Left lung (tissue), 10 donors: ENCODE data around the gene VDAC1. TPM values are rescaled to one million over a fixed set of nuclear protein-coding genes. Genes with fewer than 3 reads are reported as not detected.

Source experiments
- ATAC-seq: fragments of 200-7000 bp; cut with Tn5 transposase; one replicate; pipeline ENCODE4 v1.9.1; 2020; ENCODE audit warnings: moderate library complexity
- DNase-seq, 4 donors: peaks; one replicate each; pipeline ENCODE4 v3.0.0-alpha.2; 2013 to 2020
- H3K27ac ChIP-seq, 2 donors: fragments of 200-600 bp; sonication (generic) in 1 of 2; one replicate each; pipeline versions ENCODE4 v1.5.0 to v1.8.0; 2020 to 2021
- H3K27me3 ChIP-seq, 2 donors: fragments of 200-600 bp; sonication (generic) in 1 of 2; one replicate each; pipeline versions ENCODE4 v1.5.0 to v1.8.0; 2020 to 2021
- H3K36me3 ChIP-seq, 2 donors: fragments of 200-600 bp; sonication (generic) in 1 of 2; one replicate each; pipeline versions ENCODE4 v1.5.0 to v1.8.0; 2020 to 2021
- H3K4me1 ChIP-seq, 2 donors: fragments of 200-600 bp; one replicate each; pipeline ENCODE4 v1.8.0; 2021
- H3K4me3 ChIP-seq, 2 donors: fragments of 200-600 bp; sonication (generic) in 1 of 2; one replicate each; pipeline versions ENCODE4 v1.5.0 to v1.8.0; 2020 to 2021; ENCODE audit warnings: mild to moderate bottlenecking in 1 of 2
- H3K9me3 ChIP-seq, 2 donors: fragments of 200-600 bp; sonication (generic) in 1 of 2; one replicate each; pipeline versions ENCODE4 v1.5.0 to v1.8.0; 2020 to 2021
- CTCF ChIP-seq, 2 donors: fragments of 200-600 bp; sonication (generic) in 1 of 2; IDR thresholded peaks; one replicate each; pipeline versions ENCODE4 v1.5.0 to v1.8.0; 2021; ENCODE audit warnings: antibody characterized with exemption in 2 of 2
- intact Hi-C, 2 donors: fragments of 100-400 bp; cut with DNase I; formaldehyde crosslinking; loops; one replicate each; pipeline versions ENCODE4 v1.11.2 to v1.14.2; 2022
- polyA plus RNA-seq, 6 donors: library from polyadenylated mRNA; unstranded; fragments of 120-200 nt; gene quantifications; one replicate each; pipeline ENCODE4 v1.2.1, GENCODE V29; 2013; ENCODE audit not compliant: insufficient read length in 6 of 6
- total RNA-seq, 2 donors: library from RNA; stranded (reverse); fragmentation: NEBNext Ultra II Directional; extraction: Animal tissue kit (Norgen Biotek cat#: 25700); gene quantifications; one replicate each; pipeline ENCODE4 v1.2.1, GENCODE V29; 2021
- donor health status: DM: no; HTN: yes; CAD: no.
- donor health status: DM: no; HTN: no; CAD: no.

The VDAC1 gene
- total and polyA plus RNA-seq, 8 donors: 118 to 186 (median 133) TPM

GRCh38 chr5:133974142-133974541 lies 30.6 kb downstream of the VDAC1 start:
- Histone ChIP-seq H3K36me3 (peaks cover 0 to 82% of the 10 kb centered on the region in 2 donors), H3K4me3 (no peak overlapping the region), H3K4me1 (peaks cover 6 to 9% of the 10 kb centered on the region in 2 donors), H3K9me3 (no peaks in the 10 kb centered on the region), H3K27me3 (no peaks in the 10 kb centered on the region), H3K27ac (no peak overlapping the region)
- ATAC-seq: no peak
- no peak for TF ChIP-seq CTCF (IDR thresholded peaks at IDR 0.05)
- DNase-seq: no peak
- intact Hi-C loops: no loop called here

GRCh38 chr5:133970325-133970909 lies 34.4 kb downstream of the VDAC1 start:
- Histone ChIP-seq H3K4me3 (no peak overlapping the region), H3K27ac (no peak overlapping the region), H3K27me3 (no peaks in the 10 kb centered on the region), H3K9me3 (no peaks in the 10 kb centered on the region), H3K4me1 (peaks cover 12 to 28% of the 10 kb centered on the region in 2 donors), H3K36me3 (peaks cover 0 to 46% of the 10 kb centered on the region in 2 donors)
- ATAC-seq (no peak), DNase-seq (no peak)
- no peak for TF ChIP-seq CTCF (IDR thresholded peaks at IDR 0.05)
- intact Hi-C loops: no loop called here

- Histone ChIP-seq H3K4me3 (peak overlapping the region in 1 of 2 donors; percentile 81), H3K4me1 (peaks cover 12 to 28% of the 10 kb centered on the region in 2 donors), H3K27me3 (no peaks in the 10 kb centered on the region), H3K9me3 (no peaks in the 10 kb centered on the region), H3K36me3 (peaks cover 0 to 40% of the 10 kb centered on the region in 2 donors), H3K27ac (peak overlapping the region in 1 of 2 donors; percentile 87)
- TF ChIP-seq CTCF (IDR thresholded peaks at IDR 0.05): no peak
- DNase-seq: no peak
- ATAC-seq: no peak
- intact Hi-C loops: no loop called here
Measured at GRCh38 chr5:133969654-133970324, 35.0 kb downstream of the VDAC1 start.

GRCh38 chr5:133968204-133968980 lies 36.4 kb downstream of the VDAC1 start, which contains the start of gene C5orf15:
Gene C5orf15, minus strand, starts transcription at chr5:133968625. Its CDS starts 41 bp downstream, at chr5:133968584.
- Histone ChIP-seq H3K9me3 (no peaks in the 10 kb centered on the region), H3K27ac (peak within 1 kb of the TSS; percentile 76 to 87)
- intact Hi-C loops: no loop called here

More at GRCh38 chr5:133968204-133968980, 36.4 kb downstream of the VDAC1 start, which contains the start of gene C5orf15:
- peak; percentile 96 to 99 (median 98) for DNase-seq
- TF ChIP-seq CTCF (IDR thresholded peaks at IDR 0.05): peak in 1 of 2 donors; percentile 25
- Histone ChIP-seq H3K4me1 (peaks cover 12 to 28% of the 10 kb centered on the region in 2 donors), H3K36me3 (peaks cover 0 to 26% of the 10 kb centered on the region in 2 donors), H3K4me3 (peak within 1 kb of the TSS; percentile 81 to 90), H3K27me3 (no peaks in the 10 kb centered on the region)
- peak; percentile 98 for ATAC-seq
